Rectal smooth muscle tissue (tissue), 1 donor: ENCODE data around the gene KRT83.

ENCODE experiments used
- H3K27ac ChIP-seq: one replicate; pipeline ENCODE4 v1.7.0; 2013; ENCODE audit warnings: low read depth, low read length, inconsistent platforms
- H3K27me3 ChIP-seq: one replicate; pipeline ENCODE4 v1.7.0; 2013; ENCODE audit warnings: low read length; ENCODE audit not compliant: control insufficient read depth, insufficient read depth
- H3K36me3 ChIP-seq: one replicate; pipeline ENCODE4 v1.7.0; 2013; ENCODE audit warnings: low read length; ENCODE audit not compliant: control insufficient read depth, insufficient read depth
- H3K4me1 ChIP-seq: one replicate; pipeline ENCODE4 v1.7.0; 2013; ENCODE audit warnings: low read length; ENCODE audit not compliant: control insufficient read depth, insufficient read depth
- H3K4me3 ChIP-seq: one replicate; pipeline ENCODE4 v1.7.0; 2013; ENCODE audit warnings: low read length
- H3K9ac ChIP-seq: one replicate; pipeline ENCODE4 v1.7.0; 2013; ENCODE audit warnings: low read length

The KRT83 gene

GRCh38 chr12:52336641-52337040 lies 15.4 kb upstream of the KRT83 start:
- H3K4me1 ChIP-seq: no peaks in the 10 kb centered on the region
- H3K27me3 ChIP-seq: no peaks in the 10 kb centered on the region
- no peaks in the 10 kb centered on the region for H3K36me3 ChIP-seq
- no peak overlapping the region for H3K27ac ChIP-seq
- no peak overlapping the region for H3K9ac ChIP-seq
- H3K4me3 ChIP-seq: no peak overlapping the region

GRCh38 chr12:52335598-52336262 lies 14.5 kb upstream of the KRT83 start:
- Histone ChIP-seq H3K27ac (no peak overlapping the region), H3K36me3 (no peaks in the 10 kb centered on the region), H3K27me3 (no peaks in the 10 kb centered on the region), H3K4me3 (no peak overlapping the region), H3K9ac (no peak overlapping the region), H3K4me1 (no peaks in the 10 kb centered on the region)

- no peak overlapping the region for H3K27ac ChIP-seq
- no peak overlapping the region for H3K9ac ChIP-seq
- H3K4me1 ChIP-seq: no peaks in the 10 kb centered on the region
- H3K27me3 ChIP-seq: no peaks in the 10 kb centered on the region
- no peaks in the 10 kb centered on the region for H3K36me3 ChIP-seq
- no peak overlapping the region for H3K4me3 ChIP-seq
Measured at GRCh38 chr12:52334185-52334584, 13.0 kb upstream of the KRT83 start.

- no peak overlapping the region for H3K4me3 ChIP-seq
Measured at GRCh38 chr12:52333321-52333720, 12.1 kb upstream of the KRT83 start.

GRCh38 chr12:52332381-52332780 lies 11.2 kb upstream of the KRT83 start:
- H3K36me3 ChIP-seq: no peaks in the 10 kb centered on the region
- H3K4me3 ChIP-seq: no peak overlapping the region
- H3K4me1 ChIP-seq: no peaks in the 10 kb centered on the region
- no peak overlapping the region for H3K9ac ChIP-seq
- H3K27ac ChIP-seq: no peak overlapping the region
- H3K27me3 ChIP-seq: no peaks in the 10 kb centered on the region

More at GRCh38 chr12:52333321-52333720, 12.1 kb upstream of the KRT83 start:
- no peaks in the 10 kb centered on the region for H3K27me3 ChIP-seq
- H3K36me3 ChIP-seq: no peaks in the 10 kb centered on the region
- no peak overlapping the region for H3K9ac ChIP-seq
- no peaks in the 10 kb centered on the region for H3K4me1 ChIP-seq
- no peak overlapping the region for H3K27ac ChIP-seq

- Histone ChIP-seq H3K36me3 (no peaks in the 10 kb centered on the region), H3K9ac (no peak overlapping the region), H3K4me3 (no peak overlapping the region), H3K27me3 (no peaks in the 10 kb centered on the region), H3K4me1 (no peaks in the 10 kb centered on the region), H3K27ac (no peak overlapping the region)
Measured at GRCh38 chr12:52331833-52332232, 10.6 kb upstream of the KRT83 start.

GRCh38 chr12:52331039-52331438 lies 9.8 kb upstream of the KRT83 start:
- Histone ChIP-seq H3K4me1 (no peaks in the 10 kb centered on the region), H3K27me3 (no peaks in the 10 kb centered on the region)

GRCh38 chr12:52327830-52328500 lies 6.8 kb upstream of the KRT83 start:
- no peak overlapping the region for H3K9ac ChIP-seq
- H3K4me1 ChIP-seq: no peaks in the 10 kb centered on the region
- no peak overlapping the region for H3K4me3 ChIP-seq
- no peaks in the 10 kb centered on the region for H3K36me3 ChIP-seq
- no peak overlapping the region for H3K27ac ChIP-seq
- H3K27me3 ChIP-seq: no peaks in the 10 kb centered on the region

More at GRCh38 chr12:52331039-52331438, 9.8 kb upstream of the KRT83 start:
- Histone ChIP-seq H3K36me3 (no peaks in the 10 kb centered on the region), H3K4me3 (no peak overlapping the region), H3K27ac (no peak overlapping the region), H3K9ac (no peak overlapping the region)

GRCh38 chr12:52327052-52327829 lies 6.0 kb upstream of the KRT83 start:
- Histone ChIP-seq H3K4me1 (no peaks in the 10 kb centered on the region), H3K9ac (no peak overlapping the region), H3K27me3 (no peaks in the 10 kb centered on the region), H3K4me3 (no peak overlapping the region), H3K27ac (no peak overlapping the region), H3K36me3 (no peaks in the 10 kb centered on the region)

GRCh38 chr12:52324153-52324444 lies 2.9 kb upstream of the KRT83 start:
- Histone ChIP-seq H3K4me3 (no peak overlapping the region), H3K9ac (no peak overlapping the region), H3K4me1 (no peaks in the 10 kb centered on the region), H3K27ac (no peak overlapping the region), H3K27me3 (no peaks in the 10 kb centered on the region), H3K36me3 (no peaks in the 10 kb centered on the region)

- H3K4me1 ChIP-seq: no peaks in the 10 kb centered on the region
- H3K27me3 ChIP-seq: no peaks in the 10 kb centered on the region
- H3K36me3 ChIP-seq: no peaks in the 10 kb centered on the region
- H3K27ac ChIP-seq: no peak overlapping the region
- no peak overlapping the region for H3K9ac ChIP-seq
- no peak overlapping the region for H3K4me3 ChIP-seq
Measured at GRCh38 chr12:52323416-52324152, 2.4 kb upstream of the KRT83 start.

GRCh38 chr12:52323001-52323400 lies 1.8 kb upstream of the KRT83 start:
- Histone ChIP-seq H3K27me3 (no peaks in the 10 kb centered on the region), H3K9ac (no peak overlapping the region), H3K36me3 (no peaks in the 10 kb centered on the region), H3K27ac (no peak overlapping the region), H3K4me3 (no peak overlapping the region), H3K4me1 (no peaks in the 10 kb centered on the region)
